ENCODE measurements around the gene TP53BP1. TPM values are rescaled to one million over a fixed set of nuclear protein-coding genes. Genes with fewer than 3 reads are reported as not detected.

The TP53BP1 gene
- total and polyA plus RNA-seq, 3 donors from 2014 or later: 50.0 to 133 (median 112) TPM

DNA sequence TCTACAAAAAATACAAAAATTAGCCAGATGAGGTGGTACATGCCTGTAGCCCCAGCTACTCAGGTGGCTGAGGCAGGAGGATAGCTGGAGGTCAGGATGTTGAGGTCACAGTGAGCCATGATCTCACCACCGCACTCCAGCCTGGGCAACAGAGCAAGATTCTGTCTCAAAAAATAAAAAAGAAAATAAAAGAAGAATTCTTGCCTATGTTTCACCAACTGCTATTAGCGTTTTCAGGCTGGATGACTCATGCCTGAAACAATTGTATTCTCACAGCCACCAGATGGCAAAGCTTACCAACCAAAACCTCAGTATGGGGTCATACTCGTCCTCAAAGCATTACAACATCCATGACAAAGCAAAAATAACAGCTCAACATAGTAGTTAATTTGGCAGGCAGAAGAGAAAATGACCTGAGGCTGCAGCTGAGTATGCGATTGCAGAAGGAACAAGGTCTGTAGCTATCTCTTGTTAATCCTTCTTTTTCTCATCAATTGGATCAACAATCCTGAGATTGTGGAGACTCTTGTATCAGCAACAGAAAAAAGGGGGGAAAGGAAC is 52.2 kb downstream of the TP53BP1 start:
- H3K36me3 ChIP-seq (ENCODE audit: low read depth, missing control alignments): no peaks in the 10 kb centered on the region

DNA sequence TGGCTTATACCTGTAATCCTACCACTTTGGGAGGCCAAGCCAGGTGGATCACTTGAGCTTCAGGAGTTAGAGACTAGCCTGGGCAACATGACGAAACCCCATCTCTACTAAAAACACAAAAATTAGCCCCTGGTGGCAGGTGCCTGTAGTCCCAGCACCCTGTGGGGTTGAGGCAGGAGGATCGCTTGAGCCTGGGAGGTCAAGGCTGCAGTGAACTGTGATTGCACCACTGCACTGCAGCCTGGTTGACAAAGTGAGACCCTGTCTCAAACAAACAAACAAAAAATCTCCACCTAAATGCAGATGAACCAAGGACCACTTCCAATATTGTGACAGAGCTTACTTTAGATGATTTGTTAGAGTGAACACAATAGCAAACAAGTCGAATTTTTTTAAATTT is 53.7 kb downstream of the TP53BP1 start:
- TF ChIP-seq, protein P1, sequence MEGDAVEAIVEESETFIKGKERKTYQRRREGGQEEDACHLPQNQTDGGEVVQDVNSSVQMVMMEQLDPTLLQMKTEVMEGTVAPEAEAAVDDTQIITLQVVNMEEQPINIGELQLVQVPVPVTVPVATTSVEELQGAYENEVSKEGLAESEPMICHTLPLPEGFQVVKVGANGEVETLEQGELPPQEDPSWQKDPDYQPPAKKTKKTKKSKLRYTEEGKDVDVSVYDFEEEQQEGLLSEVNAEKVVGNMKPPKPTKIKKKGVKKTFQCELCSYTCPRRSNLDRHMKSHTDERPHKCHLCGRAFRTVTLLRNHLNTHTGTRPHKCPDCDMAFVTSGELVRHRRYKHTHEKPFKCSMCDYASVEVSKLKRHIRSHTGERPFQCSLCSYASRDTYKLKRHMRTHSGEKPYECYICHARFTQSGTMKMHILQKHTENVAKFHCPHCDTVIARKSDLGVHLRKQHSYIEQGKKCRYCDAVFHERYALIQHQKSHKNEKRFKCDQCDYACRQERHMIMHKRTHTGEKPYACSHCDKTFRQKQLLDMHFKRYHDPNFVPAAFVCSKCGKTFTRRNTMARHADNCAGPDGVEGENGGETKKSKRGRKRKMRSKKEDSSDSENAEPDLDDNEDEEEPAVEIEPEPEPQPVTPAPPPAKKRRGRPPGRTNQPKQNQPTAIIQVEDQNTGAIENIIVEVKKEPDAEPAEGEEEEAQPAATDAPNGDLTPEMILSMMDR (IDR thresholded peaks at IDR 0.05): no peak
- no peak for TF ChIP-seq POLR2A (IDR thresholded peaks at IDR 0.05)
- Histone ChIP-seq H3K27ac (no peak overlapping the region), H3K27me3 (no peaks in the 10 kb centered on the region), H3K4me3 (no peak overlapping the region), H3K9me3 (no peaks in the 10 kb centered on the region), H3K36me3 (ENCODE audit: low read depth, missing control alignments) (no peaks in the 10 kb centered on the region), H3K4me1 (peaks cover 6% of the 10 kb centered on the region)
- intact Hi-C loops (cut with DNase I; ENCODE audit: low total_unique reads): no loop called here
- WGBS, 2 donors: 75 to 89% methylated on average over 3 of the region's 3 CpGs
- DNase-seq: no peak

More for the DNA sequence above, 52.2 kb downstream of the TP53BP1 start:
- DNase-seq: peak; percentile 42
- peak overlapping the region in 1 of 2 donors; percentile 26 for H3K27ac ChIP-seq
- H3K27me3 ChIP-seq: no peaks in the 10 kb centered on the region
- no peak overlapping the region for H3K4me3 ChIP-seq
- WGBS, 2 donors: 32 to 46% methylated on average over 4 of the region's 4 CpGs
- H3K9me3 ChIP-seq: no peaks in the 10 kb centered on the region
- intact Hi-C loops (cut with DNase I; ENCODE audit: low total_unique reads): no loop called here
- peaks cover 6% of the 10 kb centered on the region for H3K4me1 ChIP-seq
- no peak for TF ChIP-seq POLR2A (IDR thresholded peaks at IDR 0.05)
- TF ChIP-seq, protein P1 (IDR thresholded peaks at IDR 0.05): peak; percentile 21 to 64 (median 64)

DNA sequence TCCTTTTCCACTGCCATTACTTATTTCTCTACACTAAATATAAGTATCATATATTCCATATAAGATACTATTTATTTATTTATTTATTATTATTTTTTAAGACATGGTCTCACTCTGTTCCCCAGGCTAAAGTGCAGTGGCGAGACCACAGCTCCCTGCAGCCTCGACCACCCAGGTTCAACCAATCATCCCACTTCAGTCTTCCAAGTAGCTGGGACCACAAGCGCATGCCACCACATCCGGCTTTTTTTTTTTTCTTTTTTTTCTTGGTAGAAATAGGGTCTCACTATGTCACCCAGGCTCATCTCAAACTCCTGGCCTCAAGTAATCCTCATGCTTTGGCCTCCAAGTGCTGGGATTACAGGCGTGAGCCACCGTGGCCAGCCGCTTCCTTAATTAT is 56.6 kb downstream of the TP53BP1 start:
- WGBS, 2 donors: 95 to 99% methylated on average over 7 of the region's 7 CpGs
- Histone ChIP-seq H3K36me3 (ENCODE audit: low read depth, missing control alignments) (no peaks in the 10 kb centered on the region), H3K9me3 (no peaks in the 10 kb centered on the region), H3K27me3 (no peaks in the 10 kb centered on the region), H3K27ac (no peak overlapping the region), H3K4me1 (peaks cover 6% of the 10 kb centered on the region), H3K4me3 (no peak overlapping the region)
- no peak for DNase-seq
- TF ChIP-seq, protein P1 (IDR thresholded peaks at IDR 0.05): no peak
- TF ChIP-seq POLR2A (IDR thresholded peaks at IDR 0.05): no peak
- intact Hi-C loops (cut with DNase I; ENCODE audit: low total_unique reads): no loop called here

DNA sequence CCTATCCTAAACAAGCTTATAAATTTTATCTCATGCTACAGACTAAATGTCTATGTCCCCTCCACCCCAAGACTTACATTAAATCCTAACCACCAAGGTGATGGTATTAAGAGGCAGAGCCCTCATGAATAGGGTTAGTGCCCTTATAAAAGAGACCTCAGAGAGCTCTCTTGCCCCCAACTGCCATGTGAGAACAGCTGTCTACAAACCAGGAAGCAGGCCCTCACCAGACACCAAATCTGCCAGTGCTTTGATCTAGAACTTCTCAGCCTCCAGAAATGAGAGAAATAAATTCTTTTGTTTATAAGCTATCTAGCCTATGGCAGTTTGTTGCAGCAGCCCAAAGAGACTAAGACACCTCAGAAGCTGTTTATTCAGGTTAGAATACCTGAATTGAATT is 58.5 kb downstream of the TP53BP1 start:
- no peak for DNase-seq
- no peak for TF ChIP-seq POLR2A (IDR thresholded peaks at IDR 0.05)
- TF ChIP-seq, protein P1 (IDR thresholded peaks at IDR 0.05): no peak
- Histone ChIP-seq H3K36me3 (ENCODE audit: low read depth, missing control alignments) (no peaks in the 10 kb centered on the region), H3K4me1 (no peaks in the 10 kb centered on the region), H3K27me3 (no peaks in the 10 kb centered on the region), H3K9me3 (no peaks in the 10 kb centered on the region), H3K4me3 (no peak overlapping the region), H3K27ac (no peak overlapping the region)
- intact Hi-C loops (cut with DNase I; ENCODE audit: low total_unique reads): no loop called here

DNA sequence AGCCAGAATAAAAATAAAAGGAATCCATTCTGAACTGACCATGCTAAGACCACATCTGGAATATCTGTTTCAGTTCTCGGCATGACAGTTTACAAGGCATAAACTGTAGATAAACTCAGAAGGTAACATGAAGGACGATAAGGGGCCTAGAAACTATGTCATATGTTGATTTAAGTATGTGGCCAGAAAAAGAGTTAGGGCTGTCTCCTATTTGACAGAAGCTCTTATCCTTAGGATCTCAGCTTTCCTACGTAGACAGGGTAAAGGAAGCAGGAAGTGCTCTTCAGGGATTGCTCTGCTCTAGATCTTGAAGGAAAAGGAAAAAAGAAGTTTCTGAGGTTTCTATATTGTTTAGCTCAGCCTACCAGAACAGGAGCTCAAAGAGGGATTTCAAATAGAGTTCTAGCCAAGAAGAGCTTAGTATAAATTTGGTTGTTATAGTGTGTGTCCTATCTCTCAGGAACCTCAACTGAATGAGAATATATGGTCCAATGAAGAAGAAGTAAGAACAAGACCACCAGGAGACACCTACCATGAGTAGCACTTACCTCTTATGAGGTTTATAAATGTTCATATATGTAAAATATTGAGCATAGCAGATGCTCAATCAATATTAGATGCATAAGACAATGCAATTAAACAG is 59.2 kb downstream of the TP53BP1 start:
- no peak for DNase-seq
- no peak for TF ChIP-seq POLR2A (IDR thresholded peaks at IDR 0.05)
- TF ChIP-seq, protein P1 (IDR thresholded peaks at IDR 0.05): no peak
- H3K27me3 ChIP-seq: no peaks in the 10 kb centered on the region
- intact Hi-C loops (cut with DNase I; ENCODE audit: low total_unique reads): no loop called here
- H3K27ac ChIP-seq: no peak overlapping the region
- no peak overlapping the region for H3K4me3 ChIP-seq
- H3K4me1 ChIP-seq: no peaks in the 10 kb centered on the region
- H3K36me3 ChIP-seq (ENCODE audit: low read depth, missing control alignments): no peaks in the 10 kb centered on the region
- WGBS, 2 donors: 82 to 86% methylated on average over 3 of the region's 3 CpGs
- H3K9me3 ChIP-seq: no peaks in the 10 kb centered on the region

Data from testis (tissue), 3 donors.